ENCODE data around the gene PATZ1.

- TF ChIP-seq EZH2phosphoT487 (IDR thresholded peaks at IDR 0.05; ENCODE audit: insufficient read depth, low read depth) (no peak), EZH2 (IDR thresholded peaks at IDR 0.05; ENCODE audit: insufficient read depth, poor library complexity, severe bottlenecking) (no peak)
Measured at GRCh38 chr22:31295360-31295759, 50.8 kb downstream of the PATZ1 start.
